HCT116 (cell line): ENCODE data around the gene GPNMB.

Source experiments
- POLR2A ChIP-seq: IDR thresholded peaks from 2 replicates; pipeline ENCODE4 v1.7.0; 2011; ENCODE audit warnings: borderline replicate concordance; ENCODE audit not compliant: insufficient read depth, insufficient read length; ENCODE audit errors: extremely low read depth
- POLR2AphosphoS5 ChIP-seq: IDR thresholded peaks from 2 replicates; pipeline ENCODE4 v1.6.1; 2011; ENCODE audit warnings: mild to moderate bottlenecking, low read depth, low read length, moderate library complexity
- ZBTB33 ChIP-seq: IDR thresholded peaks from 2 replicates; pipeline ENCODE4 v1.6.1; 2011; ENCODE audit warnings: mild to moderate bottlenecking, low read length, moderate library complexity; ENCODE audit not compliant: insufficient replicate concordance; ENCODE audit errors: extremely low read depth
- ZFX ChIP-seq: fragments of 450-650 bp; IDR thresholded peaks from 2 replicates; pipeline ENCODE4 v1.6.1; 2017
- TF ChIP-seq, protein P1 (sequence below): IDR thresholded peaks from 2 replicates; pipeline ENCODE4 v1.6.1; 2012
- TF ChIP-seq, protein P2 (sequence below), 3 experiments: fragments of 200-600 bp in 1 of 3; sonication (generic) in 1 of 3; IDR thresholded peaks in 2 of 3; conservative IDR thresholded peaks in 1 of 3; 2 replicates each; pipeline ENCODE4 v1.5.1; 2012 to 2017; ENCODE audit warnings: low read depth in 2 of 3, low read length in 2 of 3, antibody characterized with exemption in 1 of 3, borderline replicate concordance in 1 of 3, control low read depth in 1 of 3, mild to moderate bottlenecking in 1 of 3, mixed read lengths in 1 of 3, mixed run types in 1 of 3, moderate library complexity in 1 of 3; ENCODE audit not compliant: insufficient read depth in 1 of 3
- TF ChIP-seq, protein P3 (sequence below): IDR thresholded peaks from 2 replicates; pipeline ENCODE4 v1.6.1; 2012

GRCh38 chr7:23295401-23295697, 48.8 kb downstream of the GPNMB start:
- TF ChIP-seq, protein P1, sequence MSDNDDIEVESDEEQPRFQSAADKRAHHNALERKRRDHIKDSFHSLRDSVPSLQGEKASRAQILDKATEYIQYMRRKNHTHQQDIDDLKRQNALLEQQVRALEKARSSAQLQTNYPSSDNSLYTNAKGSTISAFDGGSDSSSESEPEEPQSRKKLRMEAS, result no peak
- TF ChIP-seq, protein P2, sequence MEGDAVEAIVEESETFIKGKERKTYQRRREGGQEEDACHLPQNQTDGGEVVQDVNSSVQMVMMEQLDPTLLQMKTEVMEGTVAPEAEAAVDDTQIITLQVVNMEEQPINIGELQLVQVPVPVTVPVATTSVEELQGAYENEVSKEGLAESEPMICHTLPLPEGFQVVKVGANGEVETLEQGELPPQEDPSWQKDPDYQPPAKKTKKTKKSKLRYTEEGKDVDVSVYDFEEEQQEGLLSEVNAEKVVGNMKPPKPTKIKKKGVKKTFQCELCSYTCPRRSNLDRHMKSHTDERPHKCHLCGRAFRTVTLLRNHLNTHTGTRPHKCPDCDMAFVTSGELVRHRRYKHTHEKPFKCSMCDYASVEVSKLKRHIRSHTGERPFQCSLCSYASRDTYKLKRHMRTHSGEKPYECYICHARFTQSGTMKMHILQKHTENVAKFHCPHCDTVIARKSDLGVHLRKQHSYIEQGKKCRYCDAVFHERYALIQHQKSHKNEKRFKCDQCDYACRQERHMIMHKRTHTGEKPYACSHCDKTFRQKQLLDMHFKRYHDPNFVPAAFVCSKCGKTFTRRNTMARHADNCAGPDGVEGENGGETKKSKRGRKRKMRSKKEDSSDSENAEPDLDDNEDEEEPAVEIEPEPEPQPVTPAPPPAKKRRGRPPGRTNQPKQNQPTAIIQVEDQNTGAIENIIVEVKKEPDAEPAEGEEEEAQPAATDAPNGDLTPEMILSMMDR (IDR thresholded peaks at IDR 0.05 in 2 of 3, conservative IDR thresholded peaks at IDR 0.05 in 1 of 3; ENCODE audit: borderline replicate concordance in 1 of 3, insufficient read depth in 1 of 3, low read depth in 2 of 3, low read length in 2 of 3), result no peak
- TF ChIP-seq ZFX, result no peak
- TF ChIP-seq POLR2A, result no peak
- TF ChIP-seq ZBTB33, result no peak
- TF ChIP-seq POLR2AphosphoS5, result no peak
- TF ChIP-seq, protein P3, sequence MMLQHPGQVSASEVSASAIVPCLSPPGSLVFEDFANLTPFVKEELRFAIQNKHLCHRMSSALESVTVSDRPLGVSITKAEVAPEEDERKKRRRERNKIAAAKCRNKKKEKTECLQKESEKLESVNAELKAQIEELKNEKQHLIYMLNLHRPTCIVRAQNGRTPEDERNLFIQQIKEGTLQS, result no peak
